Activated CD4-positive, alpha-beta T cell treated with anti-CD3 and anti-CD28 coated beads, Interleukin-2, Interleukin-6, amounts not matched to agents 100 ng/mL and 50 ng/mL, durations not matched to agents 16 hours and 8 hours (primary cell): ENCODE results near the gene DEK.
"Not testable (repeated sequence)": the region's sequence is repeated elsewhere in the genome, so short reads cannot be mapped to it uniquely, and the experiment has no call there.

Experiments used
- DNase-seq: peaks from one replicate; pipeline ENCODE4 v3.0.0-alpha.2; 2020

DEK gene

GRCh38 chr6:18264219-18264922, at the start of gene DEK:
Gene DEK (minus strand): TSS chr6:18264530. CDS start chr6:18263987, 543 bp downstream.
- peak; percentile 89 for DNase-seq

GRCh38 chr6:18312368-18312767, 48.0 kb upstream of the DEK start:
- no peak for DNase-seq

DNA sequence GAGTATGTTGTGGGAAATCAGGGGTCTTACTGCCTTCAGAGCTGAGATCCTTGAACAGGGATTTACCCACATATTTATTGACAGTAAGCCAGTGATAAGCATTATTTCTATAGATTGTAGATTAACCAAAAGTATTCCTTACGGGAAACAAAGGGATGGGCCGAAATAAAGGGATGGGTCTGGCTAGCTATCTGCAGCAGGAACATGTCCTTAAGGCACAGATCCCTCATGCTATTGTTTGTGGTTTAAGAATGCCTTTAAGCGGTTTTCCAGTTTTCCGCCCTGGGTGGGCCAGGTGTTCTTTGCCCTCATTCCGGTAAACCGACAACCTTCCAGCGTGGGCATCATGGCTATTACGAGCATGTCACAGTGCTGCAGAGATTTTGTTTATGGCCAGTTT, 45.7 kb upstream of the DEK start:
- DNase-seq, result not testable (repeated sequence)

- DNase-seq, result no peak
These were observed 44.7 kb upstream of the DEK start for GRCh38 chr6:18309046-18309445.

- DNase-seq, result no peak
These were observed 43.9 kb upstream of the DEK start for GRCh38 chr6:18308070-18308735.

GRCh38 chr6:18306977-18307376, 42.6 kb upstream of the DEK start:
- DNase-seq, result no peak

DNA sequence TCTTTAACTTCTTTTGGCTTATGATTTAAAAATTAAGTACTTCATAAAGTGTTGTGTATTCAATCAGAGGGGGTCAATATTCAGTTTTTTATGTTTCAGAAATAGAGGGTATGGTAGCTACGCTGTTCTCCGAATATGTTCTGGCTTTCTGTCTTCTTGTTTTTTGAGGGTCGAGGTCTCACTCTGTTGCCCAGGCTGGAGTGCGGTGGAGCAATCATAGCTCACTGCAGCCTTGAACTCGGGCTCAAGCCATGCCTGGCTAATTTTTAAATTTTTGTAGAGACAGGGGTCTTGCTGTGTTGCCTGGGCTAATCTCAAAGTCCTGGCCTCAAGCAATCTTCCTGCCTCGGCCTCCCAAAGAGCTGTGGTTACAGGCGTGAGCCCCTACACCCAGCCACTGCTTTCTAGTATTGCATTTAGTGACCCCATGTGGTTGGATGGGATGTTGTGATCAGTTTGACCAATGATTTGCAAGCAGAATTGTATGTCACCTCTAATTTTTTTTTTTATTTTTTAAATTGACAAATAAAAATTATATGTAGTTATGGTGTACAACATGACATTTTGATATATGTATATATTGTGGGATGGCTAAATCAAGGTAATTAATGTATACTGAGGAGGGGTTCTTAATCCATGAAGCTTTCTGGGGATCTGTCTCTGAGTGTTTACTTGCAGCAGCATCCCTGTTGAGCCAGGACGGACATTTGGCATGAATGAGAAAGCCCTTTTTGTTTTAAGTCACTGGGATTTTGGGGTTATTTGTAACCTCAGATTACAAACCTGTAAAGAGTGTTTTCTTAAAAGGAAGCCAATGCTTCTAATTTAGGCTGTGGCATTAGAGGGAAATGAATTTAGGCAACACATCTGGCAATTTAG, 38.5 kb upstream of the DEK start:
- no peak for DNase-seq

GRCh38 chr6:18293076-18293904, 29.0 kb upstream of the DEK start:
- DNase-seq, result no peak

GRCh38 chr6:18289283-18289682, 25.0 kb upstream of the DEK start:
- DNase-seq, result no peak

DNA sequence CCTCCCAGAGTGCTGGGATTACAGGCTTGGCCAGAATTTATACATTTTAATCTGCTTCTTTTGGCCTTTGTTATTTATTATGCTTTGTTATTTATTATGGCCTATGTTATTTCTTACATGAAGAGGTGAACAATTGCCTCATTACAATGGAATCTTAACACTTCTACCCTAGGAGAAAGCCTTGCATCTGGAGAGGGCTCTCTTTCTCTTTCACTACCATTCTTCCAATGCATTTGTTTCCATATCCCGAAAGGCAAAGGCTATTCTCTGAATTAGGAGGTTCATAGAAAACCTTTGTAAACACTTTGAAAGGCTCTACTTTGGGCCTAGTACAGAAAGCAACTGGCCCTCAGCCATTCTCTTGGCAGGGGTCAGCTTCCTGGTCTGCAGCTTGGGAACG, 19.9 kb upstream of the DEK start:
- no peak for DNase-seq

- DNase-seq, result no peak
These were observed 17.2 kb upstream of the DEK start for GRCh38 chr6:18281564-18281963.

GRCh38 chr6:18280084-18280483, 15.8 kb upstream of the DEK start:
- no peak for DNase-seq

- no peak for DNase-seq
These were observed 15.1 kb upstream of the DEK start for GRCh38 chr6:18279422-18279821.

DNA sequence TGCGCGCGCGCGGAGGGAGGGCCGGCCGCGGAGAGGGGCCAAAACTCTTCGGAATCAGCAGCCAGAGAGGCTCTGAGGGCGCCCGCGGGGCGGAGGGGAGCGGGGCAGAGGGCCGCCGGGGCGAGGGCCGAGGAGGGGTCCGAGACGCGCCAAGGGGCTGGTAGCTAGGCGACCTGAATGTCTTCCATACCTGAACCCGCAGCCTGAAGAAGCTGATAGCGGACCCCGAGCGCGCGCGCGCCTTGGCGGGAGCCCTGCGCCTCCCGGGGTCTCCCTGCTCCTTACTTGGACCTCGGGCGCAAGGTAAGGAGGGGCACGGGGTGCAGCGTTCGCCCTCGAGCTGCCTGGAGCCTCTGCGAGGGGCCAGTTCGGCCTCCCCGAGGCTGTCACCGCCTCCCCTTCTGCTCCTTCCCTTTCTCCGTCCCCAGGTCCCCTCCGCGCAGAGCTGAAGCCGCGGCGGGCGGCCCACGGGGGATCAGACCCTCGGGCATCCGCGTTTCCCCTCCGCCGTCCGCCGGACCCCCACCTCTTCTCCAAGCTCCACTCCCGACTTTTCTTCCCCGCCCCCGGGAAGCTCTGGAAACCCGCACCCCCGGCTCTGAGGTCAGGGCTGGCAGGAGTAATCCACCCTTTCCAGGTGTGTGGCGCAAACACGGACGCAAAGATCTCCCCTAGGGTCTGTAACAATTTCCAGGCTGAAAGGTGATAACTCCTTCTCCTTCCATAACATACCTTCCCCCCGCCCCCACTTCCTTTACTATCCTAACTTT, 13.1 kb upstream of the DEK start:
- no peak for DNase-seq

DNA sequence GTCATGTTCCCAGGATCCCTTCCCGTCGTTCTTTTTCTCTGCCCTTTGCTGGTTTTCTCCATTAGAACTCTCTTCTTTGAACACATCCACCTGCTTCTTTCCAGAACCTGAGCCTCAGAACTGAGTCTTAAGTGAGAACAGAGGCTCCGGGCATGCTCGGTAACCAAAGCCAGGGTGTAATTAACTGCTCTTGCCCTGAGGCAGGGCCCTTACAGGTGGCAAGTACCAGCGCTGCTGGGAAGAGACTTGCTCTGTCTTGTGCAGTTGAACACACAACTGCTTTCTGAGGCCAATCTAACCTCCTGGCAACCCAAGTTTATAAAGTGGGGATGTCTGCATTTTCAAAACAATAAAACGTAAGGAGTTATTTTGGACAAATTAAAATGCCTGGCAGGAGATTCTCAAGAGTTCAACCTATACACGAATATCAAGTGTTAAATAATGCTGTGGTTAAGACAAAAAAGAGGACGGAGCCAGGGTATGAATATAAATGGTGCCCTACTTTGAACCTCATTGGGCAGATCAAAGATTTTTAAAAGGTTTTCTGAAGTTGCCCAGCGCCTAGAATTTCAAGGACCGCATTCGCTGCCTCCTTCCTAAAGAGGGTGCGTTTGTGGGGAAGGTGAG, 12.4 kb upstream of the DEK start:
- DNase-seq, result no peak

- no peak for DNase-seq
These were observed 5.9 kb upstream of the DEK start for GRCh38 chr6:18270216-18270615.

- DNase-seq, result no peak
These were observed 5.4 kb upstream of the DEK start for GRCh38 chr6:18269717-18270116.

DNA sequence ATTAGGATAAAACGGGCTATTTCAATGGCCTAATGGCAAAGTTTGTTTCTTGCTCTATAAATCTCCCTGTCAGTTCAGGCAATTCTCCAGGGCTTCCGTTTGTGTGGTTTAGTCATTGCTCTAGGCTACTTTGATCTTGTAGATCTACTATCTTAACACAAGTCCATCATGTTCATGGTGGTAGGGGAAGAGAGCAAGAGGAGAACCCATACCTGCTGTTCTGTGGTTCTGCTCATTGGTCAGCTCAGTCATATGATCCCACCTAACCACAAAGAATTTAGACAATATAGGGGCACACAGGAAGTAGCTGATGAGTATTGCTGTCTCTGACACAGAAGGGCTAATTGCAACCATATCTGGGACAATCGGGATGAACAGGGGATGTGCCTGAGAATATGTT, 4.9 kb upstream of the DEK start:
- DNase-seq, result peak; percentile 18

- DNase-seq, result no peak
These were observed 3.7 kb upstream of the DEK start for GRCh38 chr6:18268066-18268465.

DNA sequence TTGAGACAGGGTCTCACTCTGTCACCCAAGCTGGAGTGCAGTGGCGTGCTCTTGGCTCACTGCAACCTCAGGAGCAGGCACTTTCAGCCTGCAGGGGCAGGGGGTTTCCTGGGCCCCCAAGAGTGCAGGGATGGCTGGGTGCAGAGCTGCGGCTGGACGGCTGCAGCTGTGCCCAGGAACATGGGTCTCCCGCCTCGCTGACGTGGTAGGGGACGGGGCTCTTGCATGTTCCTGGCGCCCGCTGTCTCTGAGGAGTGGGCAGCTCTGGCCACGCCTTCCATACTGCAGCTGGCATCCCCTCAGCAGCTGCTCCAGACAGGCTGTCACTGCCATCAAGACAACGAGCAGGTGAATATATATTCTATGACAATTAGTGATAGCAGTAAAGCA, 2.2 kb upstream of the DEK start:
- no peak for DNase-seq

DNA sequence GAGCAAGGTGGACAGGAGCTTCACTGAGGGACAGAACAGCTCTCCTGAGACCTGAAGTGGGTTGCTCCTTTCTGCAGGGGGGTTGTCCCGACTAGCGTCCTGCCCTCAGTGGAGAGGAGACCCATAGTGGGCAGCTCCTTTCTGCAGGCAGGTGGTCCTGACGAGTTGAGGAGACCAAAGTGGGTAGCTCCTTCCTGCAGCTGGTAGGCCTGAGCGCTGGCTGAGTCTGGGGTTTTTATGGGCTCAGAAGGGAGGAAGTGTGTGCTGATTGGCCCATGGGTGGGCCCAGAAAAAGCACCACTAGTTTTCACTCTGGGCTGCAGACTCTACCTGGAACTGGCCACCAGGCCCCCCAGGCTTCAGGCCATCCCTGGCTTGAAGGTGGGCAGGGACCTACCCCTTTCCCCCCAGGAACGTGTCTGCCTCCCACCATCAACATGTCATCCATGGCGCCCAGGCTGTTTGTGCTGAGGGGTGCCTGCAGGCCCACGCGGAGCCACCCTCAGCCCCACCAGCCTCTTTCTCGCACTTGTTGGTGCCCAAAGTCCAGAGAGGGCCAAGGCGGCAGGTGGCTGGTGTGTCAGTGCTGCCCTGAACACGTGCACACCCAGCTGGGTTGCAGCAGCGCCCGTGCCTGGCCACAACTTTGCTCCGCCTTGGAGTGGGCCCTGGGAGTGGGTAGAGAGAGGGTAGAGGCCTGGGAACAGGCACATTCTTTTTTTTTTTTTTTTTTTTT, 1.6 kb upstream of the DEK start:
- DNase-seq, result no peak
